NCI-H748 (cell line): ENCODE measurements around the gene CFHR4.
"Not testable (repeated sequence)": the region's sequence is repeated elsewhere in the genome, so short reads cannot be mapped to it uniquely, and the experiment has no call there.

Experiments used
- DNase-seq: peaks from one replicate; lab custom pipeline; 2025; ENCODE audit not compliant: unreplicated experiment; lab: John Stamatoyannopoulos, UW

The CFHR4 gene

DNA sequence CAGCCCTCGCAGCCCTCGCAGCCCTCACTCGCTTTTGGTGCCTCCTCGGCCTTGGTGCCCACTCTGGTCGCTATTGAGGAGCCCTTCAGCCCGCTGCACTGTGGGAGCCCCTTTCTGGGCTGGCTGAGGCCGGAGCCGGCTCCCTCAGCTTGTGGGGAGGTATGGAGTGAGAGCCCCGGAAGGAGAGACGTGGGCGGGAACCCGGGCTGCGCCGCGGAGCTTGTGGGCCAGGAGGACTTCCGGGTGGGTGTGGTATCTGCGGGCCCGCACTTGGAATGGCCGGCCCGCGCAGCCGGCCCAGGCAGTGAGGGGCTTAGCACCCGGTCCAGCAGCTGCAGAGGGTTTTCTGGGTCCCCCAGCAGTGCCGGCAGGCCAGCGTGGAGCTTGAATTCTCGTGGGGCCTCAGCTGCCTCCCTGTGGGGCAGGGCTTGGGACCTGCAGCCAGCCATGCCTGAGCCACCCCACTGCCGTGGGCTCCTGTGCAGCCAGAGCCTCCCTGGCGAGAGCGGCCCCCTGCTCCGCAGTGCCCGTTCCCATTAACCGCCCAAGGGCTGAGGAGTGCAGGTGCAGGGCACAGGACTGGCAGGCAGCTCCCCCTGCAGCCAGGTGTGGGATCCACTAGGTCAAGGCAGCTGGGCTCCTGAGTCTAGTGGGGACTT is 45.8 kb downstream of the CFHR4 start:
- peak; percentile 3 for DNase-seq

DNA sequence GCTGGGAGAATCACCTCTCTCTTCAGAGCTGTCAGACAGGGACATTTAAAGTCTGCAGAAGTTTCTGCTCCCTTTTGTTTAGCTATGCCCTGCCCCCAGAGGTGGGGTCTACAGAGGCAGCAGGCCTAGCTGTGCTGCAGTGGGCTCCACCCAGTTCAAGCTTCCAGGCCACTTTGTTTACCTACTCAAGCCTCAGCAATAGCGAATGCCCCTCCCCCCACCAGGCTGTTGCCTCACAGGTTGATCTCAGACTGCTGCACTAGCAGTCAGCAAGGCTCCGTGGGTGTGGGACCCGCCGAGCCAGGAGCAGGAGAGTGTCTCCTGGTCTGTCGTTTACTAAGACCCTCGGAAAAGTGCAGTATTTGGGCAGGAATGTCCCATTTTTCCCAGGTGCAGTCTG is 53.6 kb downstream of the CFHR4 start:
- peak; percentile 61 for DNase-seq

GRCh38 chr1:196943568-196943967 is 55.7 kb downstream of the CFHR4 start, which contains the start of gene CFHR2:
Gene CFHR2 (plus strand): TSS chr1:196943738. CDS start chr1:196943881, 143 bp downstream.
- DNase-seq: not testable (repeated sequence)

DNA sequence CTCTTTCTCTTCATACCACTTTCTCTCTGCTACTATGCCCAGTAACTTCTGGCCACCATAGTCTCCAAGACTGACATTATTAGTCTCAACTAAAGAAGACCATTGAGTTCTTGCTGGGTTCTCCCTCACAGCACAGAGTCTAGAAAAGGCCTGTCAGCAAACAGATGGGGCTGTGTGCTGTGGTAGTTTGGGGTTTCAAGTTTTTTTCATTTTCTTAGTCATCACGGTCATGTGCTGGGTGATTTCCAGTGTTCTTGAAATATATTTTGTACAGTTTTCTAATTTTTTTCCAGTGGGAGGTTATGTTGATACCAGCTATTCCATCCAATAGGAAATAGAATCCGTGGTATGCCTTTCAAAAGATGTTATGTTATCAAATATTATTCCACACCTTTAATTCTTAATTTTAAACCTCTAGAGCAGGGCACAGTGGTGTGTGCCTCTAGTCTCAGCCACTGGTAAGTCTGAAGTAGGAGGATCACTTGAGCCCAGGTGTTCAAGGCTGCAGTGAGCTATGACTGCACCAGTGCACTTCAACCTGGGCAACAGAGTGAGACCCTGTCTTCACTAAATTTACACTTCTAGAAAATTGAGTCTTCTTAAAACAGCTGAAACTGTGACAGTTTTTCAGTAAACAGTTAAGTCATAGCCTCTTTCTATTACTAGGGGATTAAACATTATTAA is 64.0 kb downstream of the CFHR4 start:
- DNase-seq: no peak

DNA sequence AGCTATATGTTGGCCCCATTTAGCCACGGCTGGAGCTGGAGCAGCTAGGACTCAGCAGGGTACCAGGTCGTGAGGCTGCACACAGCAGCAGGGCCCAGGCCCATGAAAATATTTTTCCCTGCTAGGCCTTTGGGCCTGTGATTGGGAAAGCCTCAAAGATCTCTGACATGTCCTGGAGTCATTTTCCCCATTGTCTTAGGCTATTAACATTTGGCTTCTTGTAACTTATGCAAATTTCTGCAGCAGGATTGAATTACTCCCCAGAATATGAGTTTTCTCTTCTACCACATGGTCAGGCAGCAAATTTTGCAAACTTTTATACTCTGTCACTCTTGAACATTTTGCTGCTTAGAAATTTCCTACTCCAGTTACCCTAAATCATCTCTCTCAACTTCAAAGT is 66.9 kb downstream of the CFHR4 start:
- DNase-seq: no peak

DNA sequence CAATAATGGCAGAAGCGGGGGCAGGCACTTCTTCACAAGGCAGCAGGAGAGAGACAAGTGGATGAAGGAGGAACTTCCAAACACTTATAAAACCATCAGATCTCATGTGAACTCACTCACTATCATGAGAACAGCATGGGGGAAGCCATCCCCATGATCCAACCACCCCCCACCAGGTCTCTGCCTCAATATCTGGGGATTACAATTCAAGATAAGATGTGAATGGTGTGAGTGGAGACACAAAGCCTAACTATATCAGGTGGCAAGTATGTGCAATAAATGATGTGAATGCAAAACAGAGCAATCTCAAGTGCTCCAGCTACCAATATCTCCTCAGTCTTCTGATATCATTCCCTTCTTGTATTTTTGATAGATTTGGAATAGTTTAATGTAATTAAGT is 68.1 kb downstream of the CFHR4 start:
- no peak for DNase-seq

GRCh38 chr1:196960854-196961253 is 73.0 kb downstream of the CFHR4 start:
- DNase-seq: no peak
